Measurements from ENCODE around the gene METTL27.
A peak's percentile ranks its signal among the peaks of the same experiment; 100 is the strongest.

The METTL27 gene

DNA sequence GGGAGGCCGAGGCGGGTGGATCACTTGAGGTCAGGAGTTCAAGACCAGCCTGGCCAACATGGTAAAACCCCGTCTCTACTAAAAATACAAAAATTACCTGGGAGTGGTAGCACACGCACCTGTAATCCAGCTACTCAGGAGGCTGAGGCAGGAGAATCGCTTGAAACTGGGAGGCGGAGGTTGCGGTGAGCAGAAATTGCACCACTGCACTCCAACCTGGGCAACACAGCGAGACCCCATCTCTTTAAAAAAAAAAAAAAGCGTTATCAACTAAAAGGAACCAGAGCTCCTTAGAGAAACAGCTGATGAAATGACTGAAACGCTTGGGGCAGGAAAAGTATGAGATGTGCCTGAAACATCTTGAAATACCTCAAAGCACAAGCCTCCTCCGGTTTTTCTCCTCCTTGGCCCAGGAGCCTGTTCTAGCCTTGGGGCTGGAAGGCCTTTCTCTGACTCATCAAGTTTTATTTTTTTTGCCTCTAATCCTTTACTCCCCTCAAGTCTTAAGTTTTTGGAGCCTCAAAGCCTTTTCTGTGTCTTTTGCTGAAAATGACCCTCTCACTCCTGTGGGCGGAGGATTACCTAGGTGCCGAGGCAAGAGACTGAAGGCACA, 2.6 kb upstream of the METTL27 start:
- DNase-seq (ENCODE audit: low read depth), result peak; percentile 46
- TF ChIP-seq, protein P1, sequence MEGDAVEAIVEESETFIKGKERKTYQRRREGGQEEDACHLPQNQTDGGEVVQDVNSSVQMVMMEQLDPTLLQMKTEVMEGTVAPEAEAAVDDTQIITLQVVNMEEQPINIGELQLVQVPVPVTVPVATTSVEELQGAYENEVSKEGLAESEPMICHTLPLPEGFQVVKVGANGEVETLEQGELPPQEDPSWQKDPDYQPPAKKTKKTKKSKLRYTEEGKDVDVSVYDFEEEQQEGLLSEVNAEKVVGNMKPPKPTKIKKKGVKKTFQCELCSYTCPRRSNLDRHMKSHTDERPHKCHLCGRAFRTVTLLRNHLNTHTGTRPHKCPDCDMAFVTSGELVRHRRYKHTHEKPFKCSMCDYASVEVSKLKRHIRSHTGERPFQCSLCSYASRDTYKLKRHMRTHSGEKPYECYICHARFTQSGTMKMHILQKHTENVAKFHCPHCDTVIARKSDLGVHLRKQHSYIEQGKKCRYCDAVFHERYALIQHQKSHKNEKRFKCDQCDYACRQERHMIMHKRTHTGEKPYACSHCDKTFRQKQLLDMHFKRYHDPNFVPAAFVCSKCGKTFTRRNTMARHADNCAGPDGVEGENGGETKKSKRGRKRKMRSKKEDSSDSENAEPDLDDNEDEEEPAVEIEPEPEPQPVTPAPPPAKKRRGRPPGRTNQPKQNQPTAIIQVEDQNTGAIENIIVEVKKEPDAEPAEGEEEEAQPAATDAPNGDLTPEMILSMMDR (IDR thresholded peaks at IDR 0.05; ENCODE audit: control insufficient read depth, insufficient read depth, low read depth, low read length, missing control alignments), result no peak
- H3K4me3 ChIP-seq (ENCODE audit: control insufficient read depth, low read depth, low read length), result no peak overlapping the region

DNA sequence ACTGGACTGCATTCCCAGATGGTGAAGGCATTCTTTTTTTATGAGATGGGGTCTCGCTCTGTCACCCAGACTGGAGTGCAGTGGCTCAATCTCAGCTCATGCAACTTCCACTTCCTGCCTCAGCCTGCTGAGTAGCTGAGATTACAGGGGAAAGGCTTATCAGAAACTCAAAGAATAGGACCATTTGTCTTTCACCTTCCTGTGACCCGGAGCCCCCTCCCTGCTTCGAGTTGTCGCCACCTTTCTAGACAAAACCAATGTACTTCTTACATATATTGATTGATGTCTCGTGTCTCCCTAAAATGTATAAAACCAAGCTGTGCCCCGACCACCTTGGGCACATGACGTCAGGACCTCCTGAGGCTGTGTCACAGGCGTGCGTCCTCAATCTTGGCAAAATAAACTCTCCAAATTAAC, 1.8 kb upstream of the METTL27 start:
- no peak overlapping the region for H3K4me3 ChIP-seq (ENCODE audit: control insufficient read depth, low read depth, low read length)
- TF ChIP-seq, protein P1 (IDR thresholded peaks at IDR 0.05; ENCODE audit: control insufficient read depth, insufficient read depth, low read depth, low read length, missing control alignments), result no peak
- DNase-seq (ENCODE audit: low read depth), result no peak

DNA sequence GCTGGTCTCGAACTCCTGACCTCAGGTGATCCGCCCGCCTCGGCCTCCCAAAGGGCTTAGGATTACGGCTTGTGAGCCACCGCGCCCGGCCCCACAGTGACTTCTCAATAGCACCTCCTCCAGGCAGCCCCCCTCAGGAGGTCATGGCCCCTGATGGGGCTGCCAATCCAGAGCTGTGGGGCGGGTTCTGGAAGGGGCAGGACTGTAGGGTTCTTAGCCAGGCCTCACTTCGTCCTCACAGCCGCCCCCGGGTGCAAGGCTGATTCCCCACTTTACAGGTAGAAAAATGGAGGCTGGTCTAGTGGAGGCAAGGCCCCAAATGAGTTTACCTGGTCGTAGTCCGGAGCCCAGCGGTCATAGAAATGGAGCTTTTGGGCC, 638 bp downstream of the METTL27 start:
- H3K4me3 ChIP-seq (ENCODE audit: control insufficient read depth, low read depth, low read length), result peak overlapping the region; percentile 87
- no peak for DNase-seq (ENCODE audit: low read depth)
- TF ChIP-seq, protein P1 (IDR thresholded peaks at IDR 0.05; ENCODE audit: control insufficient read depth, insufficient read depth, low read depth, low read length, missing control alignments), result no peak

DNA sequence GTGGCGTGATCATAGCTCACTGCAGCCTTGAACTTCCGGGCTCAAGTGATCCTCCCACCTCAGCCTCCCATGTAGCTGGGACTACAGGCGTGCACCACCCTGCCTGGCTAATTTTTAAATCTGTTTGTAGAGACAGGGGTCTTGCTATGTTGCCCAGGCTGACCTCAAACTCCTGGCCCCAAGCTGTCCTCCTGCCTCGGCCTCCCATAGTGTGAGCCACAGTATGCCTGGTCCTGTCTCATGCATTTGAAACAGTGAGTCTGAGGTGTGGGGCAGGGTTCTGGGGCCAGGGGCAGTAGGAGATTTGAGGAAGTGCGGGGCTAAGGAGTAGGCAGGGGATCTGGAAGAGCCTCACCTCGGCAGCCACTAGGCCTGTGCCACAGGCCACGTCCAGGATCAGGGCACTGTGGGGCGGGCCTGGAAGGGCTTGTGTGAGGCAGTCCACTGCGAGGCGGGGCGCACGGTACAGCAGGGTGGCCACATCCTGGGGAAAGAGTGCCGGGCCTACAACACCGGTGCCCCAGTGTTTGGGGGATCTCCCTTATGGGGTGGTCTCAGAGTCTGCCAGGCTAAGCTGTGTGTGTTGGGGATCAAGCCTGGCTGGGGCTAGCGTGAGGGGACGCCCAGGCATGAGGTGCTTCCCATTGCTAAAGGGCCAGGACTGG, 1.5 kb downstream of the METTL27 start:
- TF ChIP-seq, protein P1 (IDR thresholded peaks at IDR 0.05; ENCODE audit: control insufficient read depth, insufficient read depth, low read depth, low read length, missing control alignments), result no peak
- H3K4me3 ChIP-seq (ENCODE audit: control insufficient read depth, low read depth, low read length), result no peak overlapping the region
- DNase-seq (ENCODE audit: low read depth), result no peak

DNA sequence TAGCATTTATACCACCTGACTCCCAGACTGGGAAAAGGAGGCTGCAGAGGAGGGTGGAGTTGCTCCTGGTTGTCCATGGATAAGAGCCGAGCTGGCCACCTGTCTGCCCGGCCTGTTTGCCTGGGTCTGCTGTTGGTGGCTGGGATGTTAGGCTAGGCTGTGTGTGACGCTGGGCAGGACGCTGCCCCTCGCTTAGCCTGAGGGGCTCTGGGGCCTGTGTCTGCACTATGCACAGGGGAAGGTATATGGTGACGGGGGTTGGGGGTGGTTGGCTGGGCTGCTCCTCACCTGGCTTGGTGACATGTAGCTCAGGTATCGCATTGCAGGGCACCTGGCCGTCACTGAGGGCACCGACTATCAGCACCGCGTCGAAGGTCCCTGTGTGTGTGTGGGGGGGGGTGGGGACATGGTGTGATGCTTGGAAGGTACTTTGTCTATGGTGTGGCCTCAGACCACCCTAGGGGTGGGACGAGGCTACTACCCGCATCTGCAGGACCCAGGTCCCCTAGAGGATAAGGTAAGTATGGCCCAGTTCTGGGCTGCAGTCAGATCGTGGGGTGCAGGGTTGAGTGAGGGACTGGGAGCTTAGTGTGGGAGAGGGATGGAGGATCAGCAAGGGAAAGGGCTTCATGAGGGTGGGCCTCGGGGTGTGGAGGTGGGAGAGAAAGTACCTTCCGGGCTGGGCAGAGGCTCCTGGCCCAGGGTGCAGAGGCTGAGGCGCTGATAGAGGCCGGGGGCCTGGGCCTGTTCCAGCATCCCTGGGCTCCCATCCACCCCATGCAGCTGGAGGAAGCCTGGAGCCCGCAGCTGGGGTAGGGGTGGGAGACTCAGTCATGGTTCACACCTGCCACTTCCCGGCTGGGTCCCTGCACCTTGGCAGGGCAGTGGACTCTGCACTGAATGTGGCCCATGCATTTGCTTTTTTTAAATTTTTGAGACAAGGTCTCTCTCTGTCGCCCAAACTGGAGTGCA, 2.3 kb downstream of the METTL27 start:
- DNase-seq (ENCODE audit: low read depth), result no peak
- TF ChIP-seq, protein P1 (IDR thresholded peaks at IDR 0.05; ENCODE audit: control insufficient read depth, insufficient read depth, low read depth, low read length, missing control alignments), result no peak
- H3K4me3 ChIP-seq (ENCODE audit: control insufficient read depth, low read depth, low read length), result no peak overlapping the region

DNA sequence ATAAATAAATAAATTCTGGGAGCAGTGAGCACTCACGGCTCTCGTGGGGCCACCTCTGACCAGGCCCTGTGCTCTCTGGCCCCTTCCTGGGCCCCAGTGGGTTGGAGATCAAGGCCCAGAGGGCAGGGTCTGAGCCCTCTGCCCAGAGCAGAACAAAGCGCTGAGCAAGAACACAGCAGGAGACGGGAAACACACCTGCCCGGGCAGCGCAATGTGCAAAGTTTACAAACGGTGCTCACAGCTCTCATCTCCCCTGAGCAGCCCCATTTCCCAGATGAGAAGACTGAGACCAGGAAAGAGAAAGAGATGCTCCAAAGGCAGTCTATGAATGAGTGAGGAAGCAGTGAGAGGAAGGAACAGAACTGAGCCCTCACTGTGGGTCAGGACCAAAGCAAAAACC, 3.0 kb downstream of the METTL27 start:
- TF ChIP-seq, protein P1 (IDR thresholded peaks at IDR 0.05; ENCODE audit: control insufficient read depth, insufficient read depth, low read depth, low read length, missing control alignments), result no peak
- no peak for DNase-seq (ENCODE audit: low read depth)
- no peak overlapping the region for H3K4me3 ChIP-seq (ENCODE audit: control insufficient read depth, low read depth, low read length)

Measured in AG09309 (cell line).